Epithelial cell of esophagus (primary cell): ENCODE results near the gene OR5K2.

Source experiments
- DNase-seq: peaks from one replicate; pipeline ENCODE4 v3.0.0; 2010; ENCODE audit warnings: low read depth
- H3K4me3 ChIP-seq: 2 replicates; pipeline ENCODE4 v1.5.1; 2011; ENCODE audit warnings: mild to moderate bottlenecking, low read length, control low read depth
- CTCF ChIP-seq: IDR thresholded peaks from 2 replicates; pipeline ENCODE4 v1.5.1; 2011; ENCODE audit warnings: low read depth, mild to moderate bottlenecking, low read length, control low read depth, inconsistent platforms; ENCODE audit not compliant: insufficient read depth; ENCODE audit errors: missing control alignments

The OR5K2 gene

GRCh38 chr3:98519351-98519750 is 21.9 kb downstream of the OR5K2 start:
- no peak for TF ChIP-seq CTCF
- no peak overlapping the region for H3K4me3 ChIP-seq
- peak; percentile 32 for DNase-seq

GRCh38 chr3:98521897-98522543 is 24.5 kb downstream of the OR5K2 start:
- peak; percentile 87 for DNase-seq
- no peak for TF ChIP-seq CTCF
- H3K4me3 ChIP-seq: peak overlapping the region; percentile 87

GRCh38 chr3:98522544-98523281 is 25.2 kb downstream of the OR5K2 start, which contains the start of gene CLDND1:
TSS of gene CLDND1 (minus strand) at chr3:98522902. CDS start at chr3:98521424, 1,478 bp downstream.
- peak within 1 kb of the TSS; percentile 87 for H3K4me3 ChIP-seq
- TF ChIP-seq CTCF: no peak
- peak; percentile 98 for DNase-seq

GRCh38 chr3:98525494-98525893 is 28.0 kb downstream of the OR5K2 start:
- H3K4me3 ChIP-seq: no peak overlapping the region
- DNase-seq: no peak
- TF ChIP-seq CTCF: no peak

GRCh38 chr3:98528474-98529346 is 31.2 kb downstream of the OR5K2 start:
- TF ChIP-seq CTCF: no peak
- no peak overlapping the region for H3K4me3 ChIP-seq
- no peak for DNase-seq

- no peak overlapping the region for H3K4me3 ChIP-seq
- no peak for DNase-seq
- TF ChIP-seq CTCF: no peak
Measured at GRCh38 chr3:98529856-98530459, 32.5 kb downstream of the OR5K2 start.
